Cardiac fibroblast (primary cell): ENCODE measurements around the gene SNX14.

ENCODE experiments used
- DNase-seq, 2 donors: peaks; one replicate each; pipeline versions ENCODE4 v3.0.0 to v3.0.0-alpha.2; 2010; ENCODE audit warnings: low read depth in 2 of 2
- H3K4me3 ChIP-seq, 2 donors: replicated peaks in 1 of 2; 1 replicate in 1 of 2; 2 replicates in 1 of 2; pipeline ENCODE4 v1.5.1; 2011; ENCODE audit warnings: low read depth in 2 of 2, low read length in 2 of 2, mild to moderate bottlenecking in 2 of 2, moderate library complexity in 1 of 2
- CTCF ChIP-seq: IDR thresholded peaks from one replicate; pipeline ENCODE4 v1.5.1; 2011; ENCODE audit warnings: low read depth, mild to moderate bottlenecking, low read length, inconsistent platforms

Gene SNX14

GRCh38 chr6:85476532-85476931 lies 117.1 kb downstream of the SNX14 start:
- no peak for DNase-seq
- TF ChIP-seq CTCF = no peak
- H3K4me3 ChIP-seq = no peak overlapping the region

- H3K4me3 ChIP-seq = no peak overlapping the region
- DNase-seq = no peak
- no peak for TF ChIP-seq CTCF
Observed at GRCh38 chr6:85473748-85474147, 119.9 kb downstream of the SNX14 start.

- no peak for TF ChIP-seq CTCF
- peak; percentile 22 to 46 for DNase-seq
- H3K4me3 ChIP-seq = no peak overlapping the region
Observed at GRCh38 chr6:85472744-85473143, 120.9 kb downstream of the SNX14 start.

GRCh38 chr6:85470023-85470410 lies 123.6 kb downstream of the SNX14 start:
- H3K4me3 ChIP-seq = no peak overlapping the region
- DNase-seq = no peak
- TF ChIP-seq CTCF = no peak

GRCh38 chr6:85469276-85470022 lies 124.2 kb downstream of the SNX14 start:
- TF ChIP-seq CTCF = no peak

GRCh38 chr6:85468326-85468725 lies 125.3 kb downstream of the SNX14 start:
- H3K4me3 ChIP-seq = no peak overlapping the region
- peak; percentile 56 to 64 for DNase-seq
- no peak for TF ChIP-seq CTCF

More at GRCh38 chr6:85469276-85470022, 124.2 kb downstream of the SNX14 start:
- no peak for DNase-seq
- H3K4me3 ChIP-seq = no peak overlapping the region

- TF ChIP-seq CTCF = no peak
- no peak for DNase-seq
- H3K4me3 ChIP-seq = no peak overlapping the region
Observed at GRCh38 chr6:85465762-85466161, 127.9 kb downstream of the SNX14 start.
